ENCODE data around the gene TRAF3IP1. TPM values are rescaled to one million over a fixed set of nuclear protein-coding genes. Genes with fewer than 3 reads are reported as not detected.

TRAF3IP1 gene
- total RNA-seq, 2 experiments from 2014 or later = 5.1 to 6.9 TPM

DNA sequence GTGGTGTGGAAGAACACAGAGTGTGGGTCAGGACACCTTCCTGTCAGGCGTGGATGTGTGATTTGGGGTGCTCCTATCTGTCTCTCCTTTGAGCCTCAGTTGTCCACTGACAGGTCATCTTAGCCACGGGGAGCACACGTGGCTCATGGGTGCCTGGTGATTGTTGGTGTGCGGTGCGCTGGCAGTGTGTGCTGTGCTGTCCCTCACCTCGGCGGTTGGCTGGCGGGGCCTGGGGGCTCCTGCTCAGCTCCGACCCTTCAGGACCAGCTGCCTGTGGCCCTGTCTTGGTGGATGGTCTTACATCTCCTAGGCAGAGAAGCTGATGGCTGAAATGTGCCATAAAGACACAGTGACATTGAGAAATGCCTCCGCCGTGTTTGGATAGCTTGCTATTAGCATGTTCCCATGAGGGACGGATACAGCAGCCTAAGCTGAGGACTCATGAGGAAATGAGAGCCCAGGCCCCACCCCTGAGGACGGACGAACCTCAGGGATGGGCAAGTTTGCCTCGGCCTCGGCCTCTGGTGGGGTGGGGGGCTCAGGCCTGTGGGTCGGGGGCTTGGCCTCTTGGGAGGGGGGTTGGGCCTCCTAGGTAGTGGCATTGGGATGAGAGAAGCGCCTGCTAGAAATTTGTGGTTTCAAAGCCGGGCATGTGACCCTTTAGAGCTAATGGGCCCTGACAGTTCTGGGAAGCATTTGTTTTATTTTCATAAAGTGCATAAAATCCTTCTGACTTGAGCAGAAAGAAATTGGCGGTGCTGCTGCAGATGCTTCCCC, 86.1 kb downstream of the TRAF3IP1 start:
- Mint-ChIP-seq H3K9me3 (no peaks in the 10 kb centered on the region), H3K27ac (no peak overlapping the region), H3K36me3 (ENCODE audit: low read depth) (no peaks in the 10 kb centered on the region), H3K27me3 (no peaks in the 10 kb centered on the region), H3K4me3 (no peak overlapping the region), H3K4me1 (ENCODE audit: low read depth) (no peaks in the 10 kb centered on the region)
- POLR2A ChIA-PET = no interaction called here
- intact Hi-C loops (cut with DNase I, micrococcal nuclease) = no loop called here
- Histone ChIP-seq H3K36me3 (ENCODE audit: insufficient read depth, low read length) (no peaks in the 10 kb centered on the region), H3K27ac (ENCODE audit: low read depth in 1 of 2, low read length in 2 of 2) (no peak overlapping the region), H3K4me3 (ENCODE audit: low read length) (no peak overlapping the region), H3K9me3 (ENCODE audit: control insufficient read depth in 1 of 2, insufficient read depth in 1 of 2, low read length in 2 of 2) (no peaks in the 10 kb centered on the region), H3K27me3 (ENCODE audit: control insufficient read depth in 1 of 2, insufficient read depth in 2 of 2, low read length in 2 of 2) (no peaks in the 10 kb centered on the region), H3K4me1 (ENCODE audit: insufficient read depth, low read length) (peaks cover 7% of the 10 kb centered on the region)
- DNase-seq (no peak), ATAC-seq (ENCODE audit: poor library complexity) (no peak)
- TF ChIP-seq, protein P1, sequence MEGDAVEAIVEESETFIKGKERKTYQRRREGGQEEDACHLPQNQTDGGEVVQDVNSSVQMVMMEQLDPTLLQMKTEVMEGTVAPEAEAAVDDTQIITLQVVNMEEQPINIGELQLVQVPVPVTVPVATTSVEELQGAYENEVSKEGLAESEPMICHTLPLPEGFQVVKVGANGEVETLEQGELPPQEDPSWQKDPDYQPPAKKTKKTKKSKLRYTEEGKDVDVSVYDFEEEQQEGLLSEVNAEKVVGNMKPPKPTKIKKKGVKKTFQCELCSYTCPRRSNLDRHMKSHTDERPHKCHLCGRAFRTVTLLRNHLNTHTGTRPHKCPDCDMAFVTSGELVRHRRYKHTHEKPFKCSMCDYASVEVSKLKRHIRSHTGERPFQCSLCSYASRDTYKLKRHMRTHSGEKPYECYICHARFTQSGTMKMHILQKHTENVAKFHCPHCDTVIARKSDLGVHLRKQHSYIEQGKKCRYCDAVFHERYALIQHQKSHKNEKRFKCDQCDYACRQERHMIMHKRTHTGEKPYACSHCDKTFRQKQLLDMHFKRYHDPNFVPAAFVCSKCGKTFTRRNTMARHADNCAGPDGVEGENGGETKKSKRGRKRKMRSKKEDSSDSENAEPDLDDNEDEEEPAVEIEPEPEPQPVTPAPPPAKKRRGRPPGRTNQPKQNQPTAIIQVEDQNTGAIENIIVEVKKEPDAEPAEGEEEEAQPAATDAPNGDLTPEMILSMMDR (IDR thresholded peaks at IDR 0.05) = no peak
- CTCF ChIA-PET = no interaction called here

DNA sequence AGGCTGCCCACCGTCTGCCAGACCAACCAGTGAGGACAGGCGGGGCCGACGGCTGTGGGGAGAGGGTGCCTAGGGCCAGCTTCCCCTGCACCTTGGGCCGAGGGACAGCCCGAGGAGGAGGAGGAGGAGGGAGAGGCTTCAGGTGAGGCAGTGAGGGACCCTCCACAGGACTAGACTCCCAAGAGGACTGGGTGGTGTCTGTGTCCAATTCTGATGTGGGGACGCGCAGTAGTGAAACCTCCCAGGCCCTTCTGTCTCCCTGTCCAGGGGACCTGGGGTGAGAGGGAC, 86.6 kb downstream of the TRAF3IP1 start:
- Mint-ChIP-seq H3K4me1 (ENCODE audit: low read depth) (no peaks in the 10 kb centered on the region), H3K36me3 (ENCODE audit: low read depth) (no peaks in the 10 kb centered on the region), H3K4me3 (no peak overlapping the region), H3K27me3 (no peaks in the 10 kb centered on the region), H3K27ac (no peak overlapping the region), H3K9me3 (no peaks in the 10 kb centered on the region)
- ChIA-PET POLR2A (no interaction called here), CTCF (no interaction called here)
- ATAC-seq (ENCODE audit: poor library complexity) = no peak
- no peaks in the 10 kb centered on the region for H3K36me3 ChIP-seq (ENCODE audit: insufficient read depth, low read length)
- no peak overlapping the region for H3K4me3 ChIP-seq (ENCODE audit: low read length)
- TF ChIP-seq, protein P1 (IDR thresholded peaks at IDR 0.05) = no peak
- H3K4me1 ChIP-seq (ENCODE audit: insufficient read depth, low read length) = peaks cover 7% of the 10 kb centered on the region
- no peak for DNase-seq
- no peaks in the 10 kb centered on the region for H3K9me3 ChIP-seq (ENCODE audit: control insufficient read depth in 1 of 2, insufficient read depth in 1 of 2, low read length in 2 of 2)
- intact Hi-C loops (cut with DNase I, micrococcal nuclease) = no loop called here
- H3K27me3 ChIP-seq (ENCODE audit: control insufficient read depth in 1 of 2, insufficient read depth in 2 of 2, low read length in 2 of 2) = no peaks in the 10 kb centered on the region
- no peak overlapping the region for H3K27ac ChIP-seq (ENCODE audit: low read depth in 1 of 2, low read length in 2 of 2)

DNA sequence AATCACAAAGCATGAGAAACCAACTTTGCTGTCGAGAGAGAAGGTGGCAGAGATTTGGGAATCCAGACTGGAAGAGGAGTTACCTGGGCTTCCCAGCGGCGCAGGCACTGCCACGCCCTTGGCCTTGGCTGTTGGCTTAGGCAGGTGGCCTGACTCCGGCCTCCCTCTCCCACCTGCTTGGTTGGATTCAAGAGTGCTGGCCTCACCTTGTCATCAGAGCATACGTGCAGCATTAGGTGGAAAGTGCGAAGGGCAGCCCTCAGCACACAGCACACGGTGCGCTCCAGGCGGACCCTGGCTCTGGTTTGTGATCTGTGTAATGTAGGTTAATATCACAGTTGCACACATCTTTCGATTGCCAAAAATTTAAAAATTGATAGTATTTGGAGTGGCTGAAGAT, 87.2 kb downstream of the TRAF3IP1 start:
- Histone ChIP-seq H3K27ac (ENCODE audit: low read depth in 1 of 2, low read length in 2 of 2) (no peak overlapping the region), H3K9me3 (ENCODE audit: control insufficient read depth in 1 of 2, insufficient read depth in 1 of 2, low read length in 2 of 2) (no peaks in the 10 kb centered on the region), H3K4me3 (ENCODE audit: low read length) (no peak overlapping the region), H3K4me1 (ENCODE audit: insufficient read depth, low read length) (peaks cover 7% of the 10 kb centered on the region), H3K27me3 (ENCODE audit: control insufficient read depth in 1 of 2, insufficient read depth in 2 of 2, low read length in 2 of 2) (no peaks in the 10 kb centered on the region), H3K36me3 (ENCODE audit: insufficient read depth, low read length) (no peaks in the 10 kb centered on the region)
- H3K36me3 Mint-ChIP-seq (ENCODE audit: low read depth) = no peaks in the 10 kb centered on the region
- no peak for DNase-seq
- no peak for ATAC-seq (ENCODE audit: poor library complexity)
- H3K4me1 Mint-ChIP-seq (ENCODE audit: low read depth) = no peaks in the 10 kb centered on the region
- no peaks in the 10 kb centered on the region for H3K9me3 Mint-ChIP-seq
- POLR2A ChIA-PET = no interaction called here
- no peak overlapping the region for H3K4me3 Mint-ChIP-seq
- H3K27me3 Mint-ChIP-seq = no peaks in the 10 kb centered on the region
- CTCF ChIA-PET = no interaction called here
- intact Hi-C loops (cut with DNase I, micrococcal nuclease) = no loop called here
- TF ChIP-seq, protein P1 (IDR thresholded peaks at IDR 0.05) = no peak
- H3K27ac Mint-ChIP-seq = no peak overlapping the region

Measured in CD4-positive, alpha-beta T cell (primary cell).